Neural cell (in vitro differentiated cells): ENCODE results near the gene FUT9. TPM values are rescaled to one million over a fixed set of nuclear protein-coding genes. Genes with fewer than 3 reads are reported as not detected.

ENCODE experiments used
- H2AFZ ChIP-seq: fragments of 200-600, 300-800 bp; sonication (generic), shearing (Covaris generic); 2 replicates; pipeline ENCODE4 v1.6.0; 2014; ENCODE audit warnings: low read depth, mild to moderate bottlenecking, antibody characterized with exemption, low read length, moderate library complexity
- H3F3A ChIP-seq: fragments of 200-600 bp; shearing (Covaris generic); 2 replicates; pipeline ENCODE4 v1.6.1; 2016; ENCODE audit warnings: mild to moderate bottlenecking, moderate library complexity, mixed read lengths, antibody characterized with exemption, low read length; ENCODE audit not compliant: insufficient read depth, poor library complexity, severe bottlenecking
- H3K27ac ChIP-seq: fragments of 200-600, 300-800 bp; sonication (generic), shearing (Covaris generic); 2 replicates; pipeline ENCODE4 v1.5.1; 2014; ENCODE audit warnings: mild to moderate bottlenecking, low read length, moderate library complexity
- H3K27me3 ChIP-seq: fragments of 300-800, 200-600 bp; sonication (generic), shearing (Covaris generic); 2 replicates; pipeline ENCODE4 v1.6.0; 2014; ENCODE audit warnings: mild to moderate bottlenecking, low read depth, low read length, moderate library complexity; ENCODE audit not compliant: insufficient read depth
- H3K36me3 ChIP-seq: fragments of 300-800, 200-600 bp; sonication (generic), shearing (Covaris generic); 2 replicates; pipeline ENCODE4 v1.5.1; 2014; ENCODE audit warnings: mild to moderate bottlenecking, antibody characterized with exemption, low read length, moderate library complexity; ENCODE audit not compliant: insufficient read depth
- H3K4me2 ChIP-seq: fragments of 300-800, 200-600 bp; sonication (generic), shearing (Covaris generic); 2 replicates; pipeline ENCODE4 v1.6.0; 2014; ENCODE audit warnings: mild to moderate bottlenecking, low read length
- H3K4me3 ChIP-seq: fragments of 300-800, 200-600 bp; sonication (generic), shearing (Covaris generic); 2 replicates; pipeline ENCODE4 v1.5.1; 2014; ENCODE audit warnings: mild to moderate bottlenecking, low read length, moderate library complexity
- H3K79me2 ChIP-seq: fragments of 200-600 bp; shearing (Covaris generic); replicated peaks from 2 replicates; pipeline ENCODE4 v1.6.0; 2014; ENCODE audit warnings: mild to moderate bottlenecking, low read length, moderate library complexity; ENCODE audit not compliant: insufficient read depth
- H3K9ac ChIP-seq: fragments of 300-800, 200-600 bp; sonication (generic), shearing (Covaris generic); 2 replicates; pipeline ENCODE4 v1.6.1; 2016; ENCODE audit warnings: mild to moderate bottlenecking, low read length, mixed read lengths
- H3K9me2 ChIP-seq: fragments of 200-600 bp; shearing (Covaris generic); 2 replicates; pipeline ENCODE4 v1.6.1; 2016; ENCODE audit warnings: mild to moderate bottlenecking, low read length, mixed read lengths; ENCODE audit not compliant: insufficient read depth
- H3K9me3 ChIP-seq: fragments of 200-600, 300-800 bp; sonication (generic), shearing (Covaris generic); 2 replicates; pipeline ENCODE4 v1.6.1; 2016; ENCODE audit warnings: mild to moderate bottlenecking, mixed run types, low read length, moderate library complexity, mixed read lengths
- H4K20me1 ChIP-seq: fragments of 200-600 bp; shearing (Covaris generic); 2 replicates; pipeline ENCODE4 v1.6.1; 2016; ENCODE audit warnings: mild to moderate bottlenecking, mixed run types; ENCODE audit not compliant: insufficient read depth
- EP300 ChIP-seq: fragments of 450-650 bp; conservative IDR thresholded peaks from 2 replicates; pipeline ENCODE4 v1.6.1; 2014; ENCODE audit warnings: antibody characterized with exemption, mild to moderate bottlenecking, moderate library complexity; ENCODE audit not compliant: poor library complexity, severe bottlenecking
- EZH2 ChIP-seq: fragments of 200-600, 300-800 bp; shearing (Covaris generic), sonication (generic); IDR thresholded peaks from 2 replicates; pipeline ENCODE4 v1.6.1; 2014; ENCODE audit warnings: antibody characterized with exemption, low read length, borderline replicate concordance, mild to moderate bottlenecking; ENCODE audit not compliant: insufficient read depth, poor library complexity, severe bottlenecking
- MXI1 ChIP-seq: fragments of 450-650 bp; conservative IDR thresholded peaks from 2 replicates; pipeline ENCODE4 v1.6.1; 2014; ENCODE audit warnings: antibody characterized with exemption, mild to moderate bottlenecking; ENCODE audit not compliant: poor library complexity, severe bottlenecking
- POLR2AphosphoS5 ChIP-seq: IDR thresholded peaks from 2 replicates; pipeline ENCODE4 v1.6.1; 2012
- RAD21 ChIP-seq: fragments of 450-650 bp; conservative IDR thresholded peaks from 2 replicates; pipeline ENCODE4 v1.6.1; 2014; ENCODE audit warnings: antibody characterized with exemption, mild to moderate bottlenecking, moderate library complexity
- SMC3 ChIP-seq: fragments of 450-650 bp; conservative IDR thresholded peaks from 2 replicates; pipeline ENCODE4 v1.6.1; 2014; ENCODE audit warnings: antibody characterized with exemption, mild to moderate bottlenecking, moderate library complexity; ENCODE audit not compliant: poor library complexity
- TAF1 ChIP-seq: IDR thresholded peaks from 2 replicates; pipeline ENCODE4 v1.6.1; 2012; ENCODE audit warnings: low read depth
- polyA plus RNA-seq: library from polyadenylated mRNA; depleted of rRNA; stranded (reverse); fragments of >200 nt; gene quantifications from 2 replicates; pipeline ENCODE4 v1.2.3, GENCODE V29; 2014
- TF ChIP-seq, protein P1 (sequence below): fragments of 450-650 bp; IDR thresholded peaks from 2 replicates; pipeline ENCODE4 v1.5.1; 2014; ENCODE audit warnings: antibody characterized with exemption, mild to moderate bottlenecking, moderate library complexity; ENCODE audit not compliant: poor library complexity, severe bottlenecking
- TF ChIP-seq, protein P2 (sequence below): IDR thresholded peaks from 2 replicates; pipeline ENCODE4 v1.6.1; 2012; ENCODE audit warnings: borderline replicate concordance

The FUT9 gene
- polyA plus RNA-seq, 1 donor from 2014 or later = 18.5 TPM

DNA sequence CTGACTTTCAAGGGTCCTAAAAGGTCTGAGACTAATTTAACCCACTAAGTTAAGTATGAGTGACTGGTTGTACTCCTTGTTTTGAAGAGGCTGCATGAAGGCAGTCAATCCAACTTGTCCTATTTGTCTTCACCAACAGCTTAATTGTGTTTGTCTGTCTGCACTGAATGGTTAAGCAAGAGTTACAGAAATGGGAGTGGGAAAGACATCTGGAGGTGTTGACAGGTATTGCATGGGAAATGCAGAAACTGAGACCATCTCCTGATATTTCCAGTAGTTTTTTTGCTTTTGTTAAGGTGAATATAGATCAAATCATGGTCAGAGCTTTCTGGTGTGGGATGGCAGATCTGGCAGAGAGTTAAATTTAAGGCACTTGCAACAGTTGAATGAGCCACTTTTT is 6.5 kb downstream of the FUT9 start:
- Histone ChIP-seq H3K9me3 (no peaks in the 10 kb centered on the region), H3K9ac (no peak overlapping the region), H3K4me2 (no peak overlapping the region), H3K4me3 (no peak overlapping the region), H3K27me3 (no peaks in the 10 kb centered on the region), H4K20me1 (no peaks in the 10 kb centered on the region), H3K9me2 (no peaks in the 10 kb centered on the region), H3F3A (no peaks in the 10 kb centered on the region), H3K79me2 (peaks cover 37% of the 10 kb centered on the region), H2AFZ (no peak overlapping the region), H3K27ac (no peak overlapping the region), H3K36me3 (no peaks in the 10 kb centered on the region)
- TF ChIP-seq RAD21 = no peak
- TF ChIP-seq SMC3 = no peak
- TF ChIP-seq POLR2AphosphoS5 = no peak
- TF ChIP-seq MXI1 = no peak

DNA sequence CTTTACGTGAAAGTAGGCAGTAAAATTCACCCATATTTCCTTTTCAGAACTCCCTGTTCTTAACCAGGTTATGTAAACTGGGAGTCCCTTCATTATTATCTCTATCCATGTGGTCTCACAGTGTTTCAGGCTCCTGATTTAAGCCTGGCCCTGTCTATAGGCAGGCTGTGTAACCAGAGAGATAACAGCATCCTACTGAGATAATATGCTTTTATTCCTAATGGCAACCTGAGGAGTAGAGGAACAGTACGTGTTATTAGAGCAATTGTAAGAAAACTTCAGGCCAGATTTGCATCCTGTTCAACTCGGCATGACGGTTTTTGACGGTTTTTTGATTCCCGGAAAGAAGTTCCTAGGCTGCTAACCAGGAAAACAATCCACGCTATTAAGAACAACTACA is 16.9 kb downstream of the FUT9 start:
- no peaks in the 10 kb centered on the region for H3K79me2 ChIP-seq
- no peaks in the 10 kb centered on the region for H3F3A ChIP-seq
- no peak overlapping the region for H2AFZ ChIP-seq
- H3K27ac ChIP-seq = no peak overlapping the region
- no peaks in the 10 kb centered on the region for H3K36me3 ChIP-seq
- no peak for TF ChIP-seq SMC3
- TF ChIP-seq, protein P1, sequence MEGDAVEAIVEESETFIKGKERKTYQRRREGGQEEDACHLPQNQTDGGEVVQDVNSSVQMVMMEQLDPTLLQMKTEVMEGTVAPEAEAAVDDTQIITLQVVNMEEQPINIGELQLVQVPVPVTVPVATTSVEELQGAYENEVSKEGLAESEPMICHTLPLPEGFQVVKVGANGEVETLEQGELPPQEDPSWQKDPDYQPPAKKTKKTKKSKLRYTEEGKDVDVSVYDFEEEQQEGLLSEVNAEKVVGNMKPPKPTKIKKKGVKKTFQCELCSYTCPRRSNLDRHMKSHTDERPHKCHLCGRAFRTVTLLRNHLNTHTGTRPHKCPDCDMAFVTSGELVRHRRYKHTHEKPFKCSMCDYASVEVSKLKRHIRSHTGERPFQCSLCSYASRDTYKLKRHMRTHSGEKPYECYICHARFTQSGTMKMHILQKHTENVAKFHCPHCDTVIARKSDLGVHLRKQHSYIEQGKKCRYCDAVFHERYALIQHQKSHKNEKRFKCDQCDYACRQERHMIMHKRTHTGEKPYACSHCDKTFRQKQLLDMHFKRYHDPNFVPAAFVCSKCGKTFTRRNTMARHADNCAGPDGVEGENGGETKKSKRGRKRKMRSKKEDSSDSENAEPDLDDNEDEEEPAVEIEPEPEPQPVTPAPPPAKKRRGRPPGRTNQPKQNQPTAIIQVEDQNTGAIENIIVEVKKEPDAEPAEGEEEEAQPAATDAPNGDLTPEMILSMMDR = no peak
- no peak for TF ChIP-seq EP300
- no peak for TF ChIP-seq RAD21
- no peak for TF ChIP-seq EZH2
- no peak for TF ChIP-seq MXI1
- peak; percentile 36 for TF ChIP-seq POLR2AphosphoS5
- TF ChIP-seq TAF1 = no peak
- TF ChIP-seq, protein P2, sequence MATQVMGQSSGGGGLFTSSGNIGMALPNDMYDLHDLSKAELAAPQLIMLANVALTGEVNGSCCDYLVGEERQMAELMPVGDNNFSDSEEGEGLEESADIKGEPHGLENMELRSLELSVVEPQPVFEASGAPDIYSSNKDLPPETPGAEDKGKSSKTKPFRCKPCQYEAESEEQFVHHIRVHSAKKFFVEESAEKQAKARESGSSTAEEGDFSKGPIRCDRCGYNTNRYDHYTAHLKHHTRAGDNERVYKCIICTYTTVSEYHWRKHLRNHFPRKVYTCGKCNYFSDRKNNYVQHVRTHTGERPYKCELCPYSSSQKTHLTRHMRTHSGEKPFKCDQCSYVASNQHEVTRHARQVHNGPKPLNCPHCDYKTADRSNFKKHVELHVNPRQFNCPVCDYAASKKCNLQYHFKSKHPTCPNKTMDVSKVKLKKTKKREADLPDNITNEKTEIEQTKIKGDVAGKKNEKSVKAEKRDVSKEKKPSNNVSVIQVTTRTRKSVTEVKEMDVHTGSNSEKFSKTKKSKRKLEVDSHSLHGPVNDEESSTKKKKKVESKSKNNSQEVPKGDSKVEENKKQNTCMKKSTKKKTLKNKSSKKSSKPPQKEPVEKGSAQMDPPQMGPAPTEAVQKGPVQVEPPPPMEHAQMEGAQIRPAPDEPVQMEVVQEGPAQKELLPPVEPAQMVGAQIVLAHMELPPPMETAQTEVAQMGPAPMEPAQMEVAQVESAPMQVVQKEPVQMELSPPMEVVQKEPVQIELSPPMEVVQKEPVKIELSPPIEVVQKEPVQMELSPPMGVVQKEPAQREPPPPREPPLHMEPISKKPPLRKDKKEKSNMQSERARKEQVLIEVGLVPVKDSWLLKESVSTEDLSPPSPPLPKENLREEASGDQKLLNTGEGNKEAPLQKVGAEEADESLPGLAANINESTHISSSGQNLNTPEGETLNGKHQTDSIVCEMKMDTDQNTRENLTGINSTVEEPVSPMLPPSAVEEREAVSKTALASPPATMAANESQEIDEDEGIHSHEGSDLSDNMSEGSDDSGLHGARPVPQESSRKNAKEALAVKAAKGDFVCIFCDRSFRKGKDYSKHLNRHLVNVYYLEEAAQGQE = peak; percentile 67
- no peak overlapping the region for H3K4me3 ChIP-seq
- H3K27me3 ChIP-seq = no peaks in the 10 kb centered on the region
- no peak overlapping the region for H3K4me2 ChIP-seq
- H3K9ac ChIP-seq = no peak overlapping the region
- H4K20me1 ChIP-seq = no peaks in the 10 kb centered on the region
- no peaks in the 10 kb centered on the region for H3K9me2 ChIP-seq
- no peaks in the 10 kb centered on the region for H3K9me3 ChIP-seq

DNA sequence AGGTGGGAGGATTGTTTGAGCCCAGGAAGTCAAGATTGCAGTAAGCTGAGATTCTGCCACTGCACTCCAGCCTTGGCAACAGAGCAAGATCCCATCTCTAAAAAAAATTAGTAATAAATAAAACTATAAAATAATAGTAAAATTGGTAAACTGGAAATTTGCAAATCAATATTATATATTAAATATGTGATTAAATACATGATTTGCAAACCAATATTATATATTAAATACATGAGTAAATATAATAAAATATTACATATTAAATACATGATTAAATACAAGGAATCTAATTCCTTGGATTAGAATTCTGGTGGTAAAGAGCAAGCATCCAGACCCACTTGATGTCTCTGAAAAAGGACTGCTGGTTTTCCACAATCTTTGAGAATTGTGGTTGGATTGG is 35.8 kb downstream of the FUT9 start:
- no peak overlapping the region for H2AFZ ChIP-seq
- no peaks in the 10 kb centered on the region for H3K9me2 ChIP-seq
- H3K27me3 ChIP-seq = no peaks in the 10 kb centered on the region
- H3K4me2 ChIP-seq = no peak overlapping the region
- peaks cover 3% of the 10 kb centered on the region for H3K79me2 ChIP-seq
- no peaks in the 10 kb centered on the region for H3F3A ChIP-seq
- TF ChIP-seq SMC3 (no peak), RAD21 (no peak), POLR2AphosphoS5 (no peak), EZH2 (no peak), TAF1 (no peak), EP300 (no peak), MXI1 (no peak)
- TF ChIP-seq, protein P2 = no peak
- TF ChIP-seq, protein P1 = no peak
- no peak overlapping the region for H3K4me3 ChIP-seq
- H3K36me3 ChIP-seq = no peaks in the 10 kb centered on the region
- no peak overlapping the region for H3K27ac ChIP-seq
- H3K9me3 ChIP-seq = no peaks in the 10 kb centered on the region
- H3K9ac ChIP-seq = no peak overlapping the region
- no peaks in the 10 kb centered on the region for H4K20me1 ChIP-seq
